Measurements from ENCODE around the gene TMED1.

TMED1 gene

DNA sequence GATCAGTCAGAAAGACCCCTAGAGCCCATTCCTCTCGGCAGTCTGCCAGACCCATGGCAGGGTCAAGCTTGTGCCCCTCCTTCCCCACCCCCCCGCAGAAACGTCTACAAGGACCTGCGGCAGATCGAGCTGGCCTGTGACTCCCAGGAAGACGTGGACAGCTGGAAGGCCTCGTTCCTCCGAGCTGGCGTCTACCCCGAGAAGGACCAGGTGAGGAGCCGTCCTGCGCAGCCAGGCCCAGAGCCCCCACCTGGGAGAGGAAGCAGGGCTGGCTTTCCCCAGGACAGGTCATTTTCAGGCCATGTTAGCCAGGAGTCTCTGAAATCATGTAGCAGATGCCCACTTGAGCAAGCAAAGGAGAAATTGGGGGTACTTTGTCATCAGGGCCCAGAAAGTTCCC is 12.3 kb downstream of the TMED1 start:
- no peak overlapping the region for H3K4me3 ChIP-seq
- no peak overlapping the region for H3K27ac ChIP-seq
- H3K9me3 ChIP-seq (ENCODE audit: low read depth, low read length), result no peaks in the 10 kb centered on the region
- no peak for DNase-seq (ENCODE audit: low read depth, low spot score)
- peaks cover 20% of the 10 kb centered on the region; the same call in 1 of the 2 replicates for H3K36me3 ChIP-seq (ENCODE audit: insufficient read depth, low read length)
- TF ChIP-seq FOXP2 (optimal IDR thresholded peaks at IDR 0.05; ENCODE audit: control extremely low read depth, extremely low read length, insufficient read depth) (no peak), EZH2 (IDR thresholded peaks at IDR 0.05) (no peak), POLR2AphosphoS5 (IDR thresholded peaks at IDR 0.05; ENCODE audit: borderline replicate concordance, low read depth, low read length) (no peak)
- H3K9ac ChIP-seq (ENCODE audit: insufficient read length), result no peak overlapping the region

DNA sequence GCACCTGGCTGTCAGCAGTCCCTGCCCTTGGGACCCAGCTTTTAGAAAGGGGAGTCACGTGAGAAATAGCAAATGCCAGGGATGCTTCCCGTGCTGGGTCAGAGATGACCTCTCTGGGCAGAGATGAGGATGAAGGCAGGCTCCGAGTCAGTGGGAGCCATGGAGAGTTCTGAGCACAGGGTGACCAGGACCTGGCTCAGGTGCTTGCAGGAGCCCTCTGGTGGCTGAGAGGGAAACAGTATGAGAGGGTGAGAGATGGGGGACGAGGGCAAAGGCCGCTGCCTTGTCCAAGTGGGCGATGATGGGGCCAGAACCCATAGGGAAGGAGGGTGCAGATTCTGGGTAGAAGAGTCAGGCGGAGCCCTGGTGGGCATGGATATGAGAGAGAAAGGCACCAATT is 15.8 kb downstream of the TMED1 start:
- no peak overlapping the region for H3K4me3 ChIP-seq
- no peak overlapping the region for H3K9ac ChIP-seq (ENCODE audit: insufficient read length)
- H3K27ac ChIP-seq, result no peak overlapping the region
- DNase-seq (ENCODE audit: low read depth, low spot score), result no peak
- no peak for TF ChIP-seq FOXP2 (optimal IDR thresholded peaks at IDR 0.05; ENCODE audit: control extremely low read depth, extremely low read length, insufficient read depth)
- TF ChIP-seq POLR2AphosphoS5 (IDR thresholded peaks at IDR 0.05; ENCODE audit: borderline replicate concordance, low read depth, low read length), result no peak
- TF ChIP-seq EZH2 (IDR thresholded peaks at IDR 0.05), result no peak
- no peaks in the 10 kb centered on the region for H3K9me3 ChIP-seq (ENCODE audit: low read depth, low read length)
- H3K36me3 ChIP-seq (ENCODE audit: insufficient read depth, low read length), result peaks cover 22% of the 10 kb centered on the region; the same call in 1 of the 2 replicates

DNA sequence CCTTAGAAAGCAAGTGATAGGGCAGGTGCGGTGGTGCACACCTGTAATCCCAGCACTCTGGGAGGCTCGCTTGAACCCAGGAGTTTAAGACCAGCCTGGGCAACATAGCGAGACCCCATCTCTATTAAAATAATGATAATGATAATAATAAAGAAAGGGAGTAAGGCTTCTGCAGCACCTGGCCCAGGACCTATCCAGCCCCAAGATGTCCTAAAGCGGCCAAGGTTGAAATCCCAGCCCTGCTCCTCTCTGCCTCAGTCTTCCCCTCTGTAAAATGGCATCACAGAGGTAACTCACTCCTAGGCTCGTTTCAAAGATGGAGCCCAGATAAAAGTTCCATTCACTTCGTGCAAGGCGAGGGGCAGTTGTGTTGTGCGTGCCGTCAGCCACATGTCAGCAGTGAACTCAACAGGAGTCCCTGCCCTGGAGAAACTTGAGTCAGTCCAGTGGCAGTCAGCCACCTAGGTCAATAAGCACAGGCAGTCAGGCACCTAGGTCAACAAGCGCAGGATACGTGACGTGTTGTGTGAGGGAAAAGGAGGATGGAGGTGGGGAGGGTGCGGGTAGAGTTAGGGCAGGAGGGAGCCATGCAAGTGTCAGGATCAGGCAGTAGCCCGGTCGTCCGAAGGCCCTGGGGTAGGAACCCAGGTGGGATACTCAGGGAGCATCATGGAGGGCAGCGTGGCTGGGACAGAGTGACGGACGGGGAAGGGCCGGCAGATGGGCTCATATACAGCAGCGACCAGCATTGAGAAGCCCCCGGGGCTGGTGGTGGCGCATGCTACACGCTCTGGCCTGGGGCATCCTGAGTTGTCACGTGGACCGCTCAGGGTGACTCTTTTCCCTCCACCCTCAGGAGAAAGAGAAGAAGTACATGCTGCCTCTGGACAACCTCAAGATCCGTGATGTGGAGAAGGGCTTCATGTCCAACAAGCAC is 16.6 kb downstream of the TMED1 start:
- Histone ChIP-seq H3K9ac (ENCODE audit: insufficient read length) (no peak overlapping the region), H3K36me3 (ENCODE audit: insufficient read depth, low read length) (peaks cover 29% of the 10 kb centered on the region; the same call in 1 of the 2 replicates), H3K27ac (no peak overlapping the region; the same call in 1 of the 2 replicates), H3K9me3 (ENCODE audit: low read depth, low read length) (no peaks in the 10 kb centered on the region), H3K4me3 (no peak overlapping the region)
- DNase-seq (ENCODE audit: low read depth, low spot score), result no peak
- no peak for TF ChIP-seq EZH2 (IDR thresholded peaks at IDR 0.05)
- no peak for TF ChIP-seq FOXP2 (optimal IDR thresholded peaks at IDR 0.05; ENCODE audit: control extremely low read depth, extremely low read length, insufficient read depth)
- TF ChIP-seq POLR2AphosphoS5 (IDR thresholded peaks at IDR 0.05; ENCODE audit: borderline replicate concordance, low read depth, low read length), result no peak

DNA sequence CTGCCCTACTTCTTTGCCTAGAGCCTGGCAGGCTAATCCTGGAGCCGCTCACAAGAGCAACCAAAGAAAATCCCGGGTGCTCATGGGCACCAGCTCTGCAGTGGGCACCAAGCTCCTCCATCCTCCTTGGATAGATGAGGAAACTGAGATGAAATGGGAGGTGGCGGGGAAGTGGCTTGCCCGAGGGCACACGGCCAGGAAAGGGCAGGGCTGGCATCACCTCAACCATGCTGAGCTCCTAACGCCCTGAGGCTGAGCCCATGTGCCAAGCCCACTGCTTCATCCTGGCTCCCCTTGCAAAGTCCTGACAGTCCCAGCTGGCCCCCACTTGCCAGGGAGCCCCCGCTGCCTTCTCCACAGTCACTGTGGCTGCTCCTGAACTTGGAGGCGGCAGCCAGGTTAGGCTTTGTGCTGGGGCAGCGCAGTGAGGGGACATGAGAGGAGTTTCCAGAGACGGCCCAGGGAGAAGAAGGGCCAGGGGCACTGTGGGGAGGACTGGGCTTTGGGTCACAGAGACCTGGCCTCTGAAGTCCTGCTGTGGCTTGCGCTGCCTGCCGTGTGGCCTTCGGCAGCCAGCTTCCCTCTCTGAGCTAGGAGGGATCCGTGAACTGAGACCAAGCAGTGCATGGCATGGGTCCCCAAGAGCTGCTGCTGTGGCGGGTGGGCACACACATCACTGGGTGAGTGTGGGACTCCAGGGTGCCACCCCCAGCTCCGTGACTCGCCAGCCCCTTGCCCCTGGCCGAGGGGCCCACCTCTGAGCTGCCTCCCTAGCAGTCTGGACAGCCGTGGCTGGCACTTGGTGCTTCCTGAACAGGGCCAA is 17.5 kb downstream of the TMED1 start:
- TF ChIP-seq FOXP2 (optimal IDR thresholded peaks at IDR 0.05; ENCODE audit: control extremely low read depth, extremely low read length, insufficient read depth), result no peak
- Histone ChIP-seq H3K4me3 (no peak overlapping the region; the same call in 1 of the 2 replicates), H3K9me3 (ENCODE audit: low read depth, low read length) (no peaks in the 10 kb centered on the region), H3K27ac (peak overlapping the region; percentile 89), H3K9ac (ENCODE audit: insufficient read length) (no peak overlapping the region), H3K36me3 (ENCODE audit: insufficient read depth, low read length) (peaks cover 31% of the 10 kb centered on the region)
- DNase-seq (ENCODE audit: low read depth, low spot score), result no peak

DNA sequence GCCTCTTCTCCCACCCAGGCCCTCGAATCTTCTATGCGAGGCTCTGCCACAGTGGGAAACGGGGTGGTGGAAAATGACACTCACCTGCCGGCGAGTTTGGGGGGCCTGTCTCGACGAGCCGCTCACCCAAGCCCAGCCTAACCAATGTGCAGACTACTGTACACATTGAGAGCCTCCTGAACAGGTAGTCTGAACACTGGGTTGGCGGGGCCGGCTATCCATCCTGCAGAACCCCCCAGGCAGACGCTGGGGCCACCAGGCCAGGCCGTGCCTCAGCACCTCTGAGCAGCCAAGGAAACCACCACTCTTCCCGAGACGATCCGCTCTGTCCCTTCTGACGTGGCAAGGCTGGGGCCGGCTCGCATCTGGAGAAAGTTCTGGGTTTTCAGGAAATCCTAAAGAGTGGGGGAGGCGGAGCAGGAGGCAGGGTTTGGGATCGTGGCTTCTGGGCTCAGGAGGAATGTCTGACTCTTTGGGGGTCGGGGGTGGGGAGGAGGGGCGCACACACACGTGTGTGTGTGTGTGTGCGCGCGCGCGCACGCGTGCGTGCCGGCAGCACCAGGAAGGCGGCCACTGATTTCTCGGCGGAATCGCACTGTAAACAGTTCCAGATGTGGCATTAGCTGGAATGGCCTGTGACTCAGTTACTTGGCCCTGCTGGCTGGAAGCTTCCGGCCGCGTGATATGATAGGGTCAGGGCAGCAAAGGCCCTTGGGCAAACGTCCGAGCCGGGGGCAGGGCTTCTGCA is 18.5 kb downstream of the TMED1 start:
- peak overlapping the region; percentile 79 for H3K9ac ChIP-seq (ENCODE audit: insufficient read length)
- H3K27ac ChIP-seq, result peak overlapping the region; percentile 89
- TF ChIP-seq POLR2AphosphoS5 (IDR thresholded peaks at IDR 0.05; ENCODE audit: borderline replicate concordance, low read depth, low read length) (0 out of 2 replicates have a peak, but pooled peaks have one; percentile 27), EZH2 (IDR thresholded peaks at IDR 0.05) (no peak), FOXP2 (optimal IDR thresholded peaks at IDR 0.05; ENCODE audit: control extremely low read depth, extremely low read length, insufficient read depth) (no peak)
- H3K36me3 ChIP-seq (ENCODE audit: insufficient read depth, low read length), result peaks cover 33% of the 10 kb centered on the region
- no peaks in the 10 kb centered on the region for H3K9me3 ChIP-seq (ENCODE audit: low read depth, low read length)
- no peak for DNase-seq (ENCODE audit: low read depth, low spot score)
- H3K4me3 ChIP-seq, result peak overlapping the region; percentile 80

DNA sequence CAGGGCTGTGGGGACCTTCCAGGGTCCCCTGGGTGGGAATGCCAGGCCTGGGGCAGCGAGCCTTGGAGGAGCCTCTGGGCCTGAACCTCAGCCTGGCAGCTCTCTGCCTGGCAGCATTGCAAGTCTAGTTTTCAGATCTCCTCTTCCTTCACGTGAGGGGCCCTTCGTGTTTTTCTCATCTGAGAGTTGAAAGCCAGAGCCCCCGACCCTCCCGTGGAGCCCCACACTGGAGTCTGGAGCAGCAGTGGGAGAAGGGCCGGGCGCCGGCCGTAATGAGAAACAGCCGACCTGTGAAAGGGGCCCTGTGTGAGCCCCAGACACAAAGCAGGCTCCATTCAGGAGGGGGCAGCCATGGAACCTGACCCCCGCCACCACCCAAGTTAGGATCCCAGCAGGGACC is 19.3 kb downstream of the TMED1 start:
- Histone ChIP-seq H3K36me3 (ENCODE audit: insufficient read depth, low read length) (peaks cover 33% of the 10 kb centered on the region), H3K27ac (peak overlapping the region; percentile 89), H3K9ac (ENCODE audit: insufficient read length) (peak overlapping the region; percentile 79), H3K9me3 (ENCODE audit: low read depth, low read length) (no peaks in the 10 kb centered on the region), H3K4me3 (peak overlapping the region; percentile 80)
- TF ChIP-seq POLR2AphosphoS5 (IDR thresholded peaks at IDR 0.05; ENCODE audit: borderline replicate concordance, low read depth, low read length), result no peak
- no peak for TF ChIP-seq EZH2 (IDR thresholded peaks at IDR 0.05)
- TF ChIP-seq FOXP2 (optimal IDR thresholded peaks at IDR 0.05; ENCODE audit: control extremely low read depth, extremely low read length, insufficient read depth), result no peak
- no peak for DNase-seq (ENCODE audit: low read depth, low spot score)

DNA sequence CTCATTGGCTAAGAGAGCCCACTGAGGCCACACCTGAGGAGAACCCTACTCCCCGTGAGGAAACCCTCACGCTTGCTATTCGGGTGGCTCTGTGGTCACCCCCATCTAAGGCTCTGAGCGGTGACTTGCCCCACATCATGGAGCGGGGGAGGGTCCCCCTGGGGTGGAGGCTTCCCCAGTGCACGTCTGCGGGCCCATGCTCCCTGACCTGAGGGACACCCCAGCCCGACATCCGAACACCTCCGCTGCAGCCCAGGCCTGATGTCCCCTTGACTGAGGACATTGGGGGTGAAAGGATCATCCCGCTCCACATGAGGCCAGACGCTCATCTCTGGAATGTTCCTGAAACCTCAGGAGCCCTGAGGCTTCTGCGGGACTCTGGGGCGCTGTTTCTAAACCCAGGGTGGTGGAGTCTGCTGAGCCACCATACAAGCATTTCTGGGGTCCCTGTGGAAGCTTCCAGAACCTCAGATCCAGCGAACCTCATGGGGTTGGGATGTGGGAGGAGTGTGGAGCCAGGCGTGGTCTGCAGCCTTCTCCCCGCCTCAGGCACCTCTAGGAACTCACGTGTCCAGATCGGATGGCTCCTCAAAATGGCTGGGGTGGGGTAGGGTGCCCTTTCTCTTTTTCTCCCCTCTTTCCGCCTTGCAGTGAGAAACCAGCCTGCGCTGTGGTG is 19.9 kb downstream of the TMED1 start:
- peak overlapping the region; percentile 89 for H3K27ac ChIP-seq

More for the DNA sequence above, 19.9 kb downstream of the TMED1 start:
- H3K9me3 ChIP-seq (ENCODE audit: low read depth, low read length), result no peaks in the 10 kb centered on the region
- TF ChIP-seq EZH2 (IDR thresholded peaks at IDR 0.05) (no peak), FOXP2 (optimal IDR thresholded peaks at IDR 0.05; ENCODE audit: control extremely low read depth, extremely low read length, insufficient read depth) (no peak), POLR2AphosphoS5 (IDR thresholded peaks at IDR 0.05; ENCODE audit: borderline replicate concordance, low read depth, low read length) (no peak)
- no peak for DNase-seq (ENCODE audit: low read depth, low spot score)
- peak overlapping the region; percentile 79 for H3K9ac ChIP-seq (ENCODE audit: insufficient read length)
- peaks cover 32% of the 10 kb centered on the region for H3K36me3 ChIP-seq (ENCODE audit: insufficient read depth, low read length)
- peak overlapping the region; percentile 80 for H3K4me3 ChIP-seq
